Activated CD4-positive, alpha-beta memory T cell treated with anti-CD3 and anti-CD28 coated beads, Interleukin-2, amount 10 ng/mL, durations not matched to agents 7 days and 5 days (primary cell): ENCODE results near the gene PIK3R1. TPM values are rescaled to one million over a fixed set of nuclear protein-coding genes. Genes with fewer than 3 reads are reported as not detected.

Experiments used
- CTCF ChIA-PET: fragments of 350-600 bp; sonication (Branson Sonifier 250); formaldehyde crosslinking; loops from one replicate; lab custom pipeline; 2021; ENCODE audit warnings: antibody characterized with exemption, inconsistent platforms; lab: Charles Lee
- POLR2A ChIA-PET: fragments of 350-600 bp; sonication (Branson Sonifier 250); formaldehyde crosslinking; loops from one replicate; lab custom pipeline; 2021; ENCODE audit warnings: antibody characterized with exemption; lab: Charles Lee
- DNase-seq: peaks from one replicate; pipeline ENCODE4 v3.0.0-alpha.2; 2020
- H3K27ac Mint-ChIP-seq: one replicate; pipeline ENCODE4 v1.8.0; 2021; ENCODE audit warnings: mild to moderate bottlenecking, mixed read lengths
- H3K27me3 Mint-ChIP-seq: one replicate; pipeline ENCODE4 v1.8.0; 2021; ENCODE audit warnings: mixed read lengths
- H3K36me3 Mint-ChIP-seq: one replicate; pipeline ENCODE4 v1.8.0; 2021; ENCODE audit warnings: low read depth, mixed read lengths
- H3K4me1 Mint-ChIP-seq: one replicate; pipeline ENCODE4 v1.8.0; 2021; ENCODE audit warnings: mixed read lengths
- H3K4me3 Mint-ChIP-seq: one replicate; pipeline ENCODE4 v1.8.0; 2021; ENCODE audit warnings: mild to moderate bottlenecking, mixed read lengths
- H3K9me3 Mint-ChIP-seq: one replicate; pipeline ENCODE4 v1.8.0; 2021; ENCODE audit warnings: mixed read lengths
- total RNA-seq, 2 experiments: library from RNA; stranded (reverse); gene quantifications; one replicate each; pipeline ENCODE4 v1.2.3, GENCODE V29; 2021

PIK3R1 gene
- total RNA-seq, 2 experiments from 2014 or later = 83.1 to 86.4 TPM

DNA sequence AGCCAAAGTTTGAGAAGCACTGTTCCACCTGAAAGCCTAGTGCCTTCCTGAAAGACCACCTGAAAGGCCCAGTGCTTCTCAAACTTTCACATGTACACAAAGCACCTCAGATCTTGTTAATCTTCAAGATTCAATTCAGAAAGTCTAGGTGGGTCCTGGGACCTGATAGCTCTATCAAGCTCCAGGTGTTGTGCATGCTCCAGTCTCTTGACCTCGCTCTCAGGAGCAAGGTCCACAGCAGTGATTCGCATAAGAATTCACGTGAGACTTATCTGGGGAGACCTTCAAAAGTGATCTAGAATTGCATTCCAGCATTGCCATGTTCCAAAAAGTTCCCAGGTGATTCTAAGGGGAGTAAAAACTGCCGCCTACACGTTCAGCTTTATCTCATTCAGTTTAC lies 102.1 kb downstream of the PIK3R1 start:
- ChIA-PET POLR2A (no interaction called here), CTCF (interaction anchor here (1.2 kb wide), 1 partner anchor 45 kb away, joined by 3 read pairs; no protein-coding TSS in a partner anchor)
- Mint-ChIP-seq H3K36me3 (no peaks in the 10 kb centered on the region), H3K9me3 (no peaks in the 10 kb centered on the region), H3K27ac (no peak overlapping the region), H3K4me1 (peaks cover 13% of the 10 kb centered on the region), H3K27me3 (peaks cover 2% of the 10 kb centered on the region), H3K4me3 (no peak overlapping the region)
- no peak for DNase-seq

DNA sequence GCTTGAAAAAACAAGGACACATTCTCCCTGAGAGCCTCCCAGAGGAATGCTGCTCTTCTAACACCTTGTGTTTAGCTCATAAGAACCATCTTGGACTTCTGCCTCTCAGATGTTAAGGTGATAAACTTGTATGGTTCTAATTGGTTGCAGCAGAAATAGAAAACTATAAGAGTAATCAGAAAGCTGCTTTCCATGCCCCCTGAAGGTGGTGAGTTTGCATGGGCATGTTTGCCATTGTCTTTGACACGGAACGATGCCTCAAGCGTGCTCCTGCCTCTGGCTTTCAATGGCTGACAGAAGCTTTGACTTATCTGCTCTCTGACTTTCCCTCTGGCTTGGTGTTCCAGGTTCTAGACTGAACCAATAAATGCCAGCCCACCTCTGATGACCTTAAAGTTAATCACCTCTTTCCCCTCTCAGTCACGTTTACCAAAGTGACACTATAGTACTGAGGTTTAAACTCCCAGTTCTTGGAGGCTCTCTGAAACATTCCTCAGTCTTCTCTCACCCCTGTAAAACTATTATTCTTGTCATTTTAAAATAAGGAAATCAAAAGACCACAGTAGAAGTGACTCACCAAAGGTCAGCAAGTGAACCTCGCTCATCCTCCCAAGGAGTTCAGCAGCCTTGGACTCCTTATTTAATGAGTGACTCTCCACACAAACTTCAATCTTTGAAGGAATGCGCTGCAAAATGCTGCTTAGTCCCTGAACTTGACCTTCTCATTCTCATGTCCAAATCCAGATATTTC lies 103.6 kb downstream of the PIK3R1 start:
- Mint-ChIP-seq H3K4me1 (peaks cover 13% of the 10 kb centered on the region), H3K9me3 (no peaks in the 10 kb centered on the region), H3K36me3 (no peaks in the 10 kb centered on the region), H3K27ac (no peak overlapping the region), H3K4me3 (no peak overlapping the region), H3K27me3 (peaks cover 2% of the 10 kb centered on the region)
- POLR2A ChIA-PET = no interaction called here
- DNase-seq = no peak
- CTCF ChIA-PET = no interaction called here

DNA sequence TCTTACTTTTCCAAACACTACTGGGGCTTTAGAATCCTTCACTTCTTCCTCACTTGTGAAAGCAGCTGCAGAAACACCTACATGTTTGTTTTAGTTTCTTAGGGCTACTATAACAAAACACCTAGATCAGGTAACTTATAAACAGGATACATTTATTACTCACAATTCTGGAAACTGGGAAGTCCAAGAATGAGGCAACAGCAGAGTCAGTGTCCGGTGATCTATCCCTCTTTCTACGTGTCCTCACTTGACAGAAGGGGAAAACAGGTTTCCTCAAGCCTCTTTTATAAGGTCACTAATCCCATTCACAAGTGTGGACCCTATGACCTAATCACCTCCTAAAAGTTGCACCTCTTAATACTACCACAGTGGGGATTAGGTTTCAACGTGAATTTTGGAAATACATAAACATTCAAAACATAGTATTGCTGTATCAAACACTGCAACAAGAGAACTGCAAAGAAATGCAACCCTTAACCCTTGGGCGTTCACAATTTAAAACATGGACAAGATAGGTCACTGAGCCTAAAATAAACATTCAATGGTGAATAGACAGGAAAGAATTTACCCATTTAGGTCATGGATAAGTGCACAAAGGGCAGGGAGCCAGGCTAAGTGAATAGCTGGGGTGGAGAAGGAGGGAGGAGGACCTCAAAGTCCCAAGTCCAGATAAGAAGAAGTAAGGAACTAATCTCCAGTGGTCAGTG lies 104.3 kb downstream of the PIK3R1 start:
- no peak for DNase-seq
- no peaks in the 10 kb centered on the region for H3K9me3 Mint-ChIP-seq
- no peak overlapping the region for H3K27ac Mint-ChIP-seq
- H3K4me3 Mint-ChIP-seq = no peak overlapping the region
- ChIA-PET POLR2A (no interaction called here), CTCF (no interaction called here)
- H3K4me1 Mint-ChIP-seq = peaks cover 11% of the 10 kb centered on the region
- no peaks in the 10 kb centered on the region for H3K36me3 Mint-ChIP-seq
- H3K27me3 Mint-ChIP-seq = peaks cover 2% of the 10 kb centered on the region

DNA sequence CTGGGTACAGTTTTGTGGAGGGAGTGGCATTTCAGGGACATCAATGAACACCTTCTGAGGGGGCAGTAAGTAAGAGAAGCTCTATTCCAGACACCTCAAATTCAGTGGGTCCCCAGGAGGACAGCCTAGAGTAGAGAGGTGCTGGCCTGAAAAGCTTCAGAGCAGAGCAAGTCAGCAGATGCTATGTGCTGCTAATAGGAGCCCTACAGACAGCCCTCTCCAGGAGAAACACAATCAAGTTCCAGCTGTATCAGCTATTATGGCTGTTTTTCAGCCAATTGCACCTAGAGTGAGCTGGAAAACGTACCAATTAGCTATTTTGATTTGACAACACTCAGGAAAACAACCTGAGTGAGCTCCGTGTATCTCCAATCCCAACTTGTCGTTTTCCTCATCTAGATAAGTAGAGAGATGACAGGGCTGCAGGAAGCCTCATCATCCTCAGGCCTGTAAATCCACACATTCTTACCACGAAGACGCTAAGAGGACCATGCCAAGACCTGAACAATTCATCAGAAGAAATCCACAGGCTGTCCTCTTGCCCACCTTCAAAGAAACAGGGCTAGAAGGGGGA lies 104.9 kb downstream of the PIK3R1 start:
- POLR2A ChIA-PET = no interaction called here
- CTCF ChIA-PET = no interaction called here
- Mint-ChIP-seq H3K36me3 (no peaks in the 10 kb centered on the region), H3K9me3 (no peaks in the 10 kb centered on the region), H3K4me1 (peaks cover 7% of the 10 kb centered on the region), H3K27ac (no peak overlapping the region), H3K27me3 (peaks cover 2% of the 10 kb centered on the region), H3K4me3 (no peak overlapping the region)
- no peak for DNase-seq

DNA sequence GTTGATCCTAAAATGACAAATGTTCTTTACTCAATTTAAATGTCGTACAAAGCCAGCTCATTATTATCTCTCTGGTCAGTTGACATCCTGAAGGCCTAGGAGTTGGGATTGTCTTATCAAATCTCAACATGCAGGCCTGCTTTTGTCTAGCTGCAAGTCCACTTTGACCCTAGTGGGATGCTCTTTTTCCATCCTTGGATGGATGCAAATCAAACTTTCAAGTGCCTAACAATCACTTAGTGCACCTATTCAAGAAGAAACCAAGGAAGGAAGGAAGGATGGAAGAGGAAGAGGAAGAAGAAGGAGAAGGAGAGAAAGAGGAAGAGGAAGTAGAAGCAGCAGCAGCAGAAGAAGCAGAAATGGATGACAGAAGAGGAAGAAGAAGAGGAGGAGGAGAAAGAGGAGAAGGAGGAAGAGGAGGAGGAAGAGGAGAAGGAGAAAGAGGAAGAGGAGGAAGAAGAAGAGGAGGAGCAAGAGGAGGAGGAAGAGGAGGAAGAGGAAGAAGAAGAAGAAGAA lies 109.6 kb downstream of the PIK3R1 start:
- H3K27ac Mint-ChIP-seq = no peak overlapping the region
- POLR2A ChIA-PET = no interaction called here

DNA sequence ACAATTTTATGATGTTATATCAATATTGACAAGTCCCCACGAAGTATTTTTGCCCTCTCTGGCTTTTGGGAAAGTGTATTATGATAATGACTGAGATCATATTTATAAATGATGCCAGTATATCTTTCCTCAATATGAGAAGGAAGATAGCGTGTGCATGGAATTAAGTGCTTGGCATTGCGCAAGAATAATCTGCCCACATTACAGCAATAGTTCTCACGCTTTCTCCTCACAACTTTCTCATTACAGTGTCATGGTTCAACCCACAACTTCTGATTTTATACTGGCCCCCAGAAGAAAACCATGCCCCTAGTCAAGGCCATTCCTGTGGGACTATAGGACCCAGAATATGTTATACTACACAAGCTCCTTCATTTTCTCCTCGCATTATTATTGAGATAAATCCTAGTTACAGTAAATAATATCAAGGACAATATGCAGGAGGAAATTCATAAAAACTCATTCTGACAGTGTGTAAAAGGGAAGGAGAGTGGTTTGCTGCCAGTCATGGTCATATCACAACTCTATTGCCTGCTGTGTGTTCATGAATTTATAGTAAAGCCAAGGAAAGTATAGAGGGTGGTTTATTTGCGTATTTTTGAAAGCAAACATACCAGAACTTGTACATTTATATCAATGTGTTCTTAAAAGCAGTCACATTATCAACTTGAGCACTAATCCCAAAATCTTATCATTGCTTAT lies 114.1 kb downstream of the PIK3R1 start:
- ChIA-PET POLR2A (interaction anchor here (1.0 kb wide), 1 partner anchor 41 kb away, joined by 3 read pairs; no protein-coding TSS in a partner anchor), CTCF (no interaction called here)
- H3K9me3 Mint-ChIP-seq = no peaks in the 10 kb centered on the region
- no peak overlapping the region for H3K4me3 Mint-ChIP-seq
- H3K27me3 Mint-ChIP-seq = peaks cover 9% of the 10 kb centered on the region
- H3K27ac Mint-ChIP-seq = no peak overlapping the region
- peaks cover 10% of the 10 kb centered on the region for H3K4me1 Mint-ChIP-seq
- DNase-seq = no peak
- H3K36me3 Mint-ChIP-seq = no peaks in the 10 kb centered on the region

More for the DNA sequence above, 109.6 kb downstream of the PIK3R1 start:
- CTCF ChIA-PET = no interaction called here
- H3K36me3 Mint-ChIP-seq = no peaks in the 10 kb centered on the region
- peaks cover 9% of the 10 kb centered on the region for H3K27me3 Mint-ChIP-seq
- H3K4me1 Mint-ChIP-seq = no peaks in the 10 kb centered on the region
- no peaks in the 10 kb centered on the region for H3K9me3 Mint-ChIP-seq
- H3K4me3 Mint-ChIP-seq = no peak overlapping the region
- no peak for DNase-seq

DNA sequence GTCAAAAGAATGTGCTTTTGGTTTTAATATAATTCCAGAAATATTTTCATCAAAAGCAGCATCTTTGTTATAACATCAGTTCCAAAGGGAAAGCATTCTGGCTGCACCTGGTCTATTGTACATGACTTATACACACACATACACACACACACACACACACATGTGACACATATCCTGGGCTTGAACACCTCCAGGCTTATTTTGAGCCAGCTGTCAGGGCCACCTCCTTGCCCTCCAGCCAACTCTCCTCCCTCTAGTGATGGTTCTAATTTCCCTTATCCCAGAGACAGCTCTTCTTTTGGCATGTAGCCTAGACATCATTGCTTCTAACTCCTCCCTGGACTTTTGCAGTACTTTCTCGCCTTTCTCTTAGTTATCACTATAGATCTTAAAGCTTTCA lies 115.0 kb downstream of the PIK3R1 start:
- H3K36me3 Mint-ChIP-seq = no peaks in the 10 kb centered on the region
- H3K9me3 Mint-ChIP-seq = no peaks in the 10 kb centered on the region
- CTCF ChIA-PET = interaction anchor here (0.9 kb wide), 1 partner anchor 763 kb away, joined by 3 read pairs; the partner anchor contains the start of gene SLC30A5

DNA sequence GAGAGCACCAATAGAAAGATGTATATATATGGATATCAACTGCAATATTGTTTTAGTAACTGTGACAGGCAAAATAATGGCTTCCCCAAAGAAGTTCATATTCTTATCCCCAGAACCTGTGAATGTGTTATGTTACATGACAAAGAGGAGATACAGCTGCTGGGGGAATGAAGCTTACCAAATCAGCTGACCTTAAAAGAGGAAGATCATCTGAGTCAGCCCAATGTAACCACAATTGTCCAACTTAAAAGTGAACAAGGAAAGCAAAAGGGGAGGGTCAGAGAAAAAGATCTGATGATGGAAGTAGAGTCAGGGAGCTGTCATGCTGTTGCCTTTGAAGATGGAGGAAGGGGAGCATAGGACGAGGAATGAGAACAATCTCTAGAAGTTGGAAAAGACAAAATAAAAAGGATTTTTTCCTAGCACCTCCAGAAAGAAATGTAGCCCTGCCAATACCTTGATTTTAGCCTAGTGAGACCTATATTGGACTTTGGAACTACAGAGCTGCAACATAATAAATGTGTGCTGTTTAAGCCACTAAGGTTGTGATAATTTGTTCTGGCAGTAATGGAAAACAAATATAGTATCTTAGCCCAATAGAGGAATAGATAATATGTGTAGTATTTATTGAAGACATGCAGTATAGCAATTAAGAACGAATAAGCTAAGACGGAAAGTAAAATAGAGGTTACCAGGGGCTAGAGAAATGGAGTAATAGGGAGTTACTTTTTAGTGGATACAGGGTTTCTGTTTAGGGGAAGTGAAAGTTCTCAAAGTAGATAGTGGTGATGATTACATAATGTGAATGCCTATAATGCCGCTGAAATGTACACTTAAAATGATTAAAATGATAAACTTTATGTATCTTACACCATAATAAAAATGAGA lies 115.9 kb downstream of the PIK3R1 start:
- no peaks in the 10 kb centered on the region for H3K36me3 Mint-ChIP-seq
- H3K9me3 Mint-ChIP-seq = no peaks in the 10 kb centered on the region
- ChIA-PET POLR2A (no interaction called here), CTCF (interaction anchor here (0.5 to 0.9 kb wide), 2 partner anchors 762 to 1110 kb away, joined by 3 read pairs; partner anchors contain the start of gene SLC30A5)
- H3K27ac Mint-ChIP-seq = no peak overlapping the region
- peaks cover 10% of the 10 kb centered on the region for H3K4me1 Mint-ChIP-seq
- no peak overlapping the region for H3K4me3 Mint-ChIP-seq
- DNase-seq = no peak
- H3K27me3 Mint-ChIP-seq = peaks cover 6% of the 10 kb centered on the region

More for the DNA sequence above, 115.0 kb downstream of the PIK3R1 start:
- H3K27me3 Mint-ChIP-seq = peaks cover 9% of the 10 kb centered on the region
- DNase-seq = no peak
- POLR2A ChIA-PET = interaction anchor here (1.0 kb wide), 1 partner anchor 42 kb away, joined by 3 read pairs; no protein-coding TSS in a partner anchor
- H3K4me3 Mint-ChIP-seq = no peak overlapping the region
- H3K27ac Mint-ChIP-seq = no peak overlapping the region
- peaks cover 10% of the 10 kb centered on the region for H3K4me1 Mint-ChIP-seq

DNA sequence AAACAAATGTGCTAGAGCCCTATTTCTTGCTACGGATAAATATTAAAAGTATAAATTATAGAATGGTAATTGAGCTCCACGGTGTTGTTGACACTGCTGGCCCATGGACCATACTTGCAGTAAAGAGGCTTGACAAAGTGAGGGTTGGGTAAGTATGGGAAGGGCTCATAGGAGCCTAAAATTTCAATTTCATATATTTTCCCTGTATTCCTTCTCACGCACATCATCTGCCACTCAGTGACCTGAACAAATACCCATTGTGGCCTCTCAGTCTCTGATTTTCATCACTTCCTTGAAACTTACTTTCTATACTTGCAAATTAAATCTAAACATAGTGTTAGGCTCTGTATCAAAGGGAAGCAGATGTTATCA lies 116.5 kb downstream of the PIK3R1 start:
- H3K27ac Mint-ChIP-seq = no peak overlapping the region
- DNase-seq = no peak
- H3K36me3 Mint-ChIP-seq = no peaks in the 10 kb centered on the region
- CTCF ChIA-PET = no interaction called here
- peaks cover 10% of the 10 kb centered on the region for H3K4me1 Mint-ChIP-seq
- no peaks in the 10 kb centered on the region for H3K9me3 Mint-ChIP-seq
- peaks cover 4% of the 10 kb centered on the region for H3K27me3 Mint-ChIP-seq
- POLR2A ChIA-PET = no interaction called here
- H3K4me3 Mint-ChIP-seq = no peak overlapping the region

DNA sequence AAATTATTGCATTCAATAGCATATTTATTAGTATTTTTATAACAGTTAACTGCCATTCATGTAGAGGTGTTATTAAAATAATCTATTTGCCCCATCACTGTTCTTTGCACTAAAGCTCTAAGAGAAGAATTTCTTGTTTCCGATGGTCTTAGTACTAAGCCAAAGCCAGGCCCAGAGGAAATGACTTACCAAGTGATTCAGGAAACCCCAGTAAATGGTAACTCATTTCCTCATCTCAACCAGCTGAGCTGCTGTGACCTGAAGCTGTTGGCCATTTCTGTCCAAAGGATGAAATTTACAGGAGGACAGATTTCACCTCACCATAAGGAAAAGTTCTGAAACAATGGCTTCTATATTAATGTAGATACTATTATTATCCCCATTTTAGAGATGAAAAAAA lies 117.0 kb downstream of the PIK3R1 start:
- Mint-ChIP-seq H3K4me3 (no peak overlapping the region), H3K9me3 (no peaks in the 10 kb centered on the region), H3K36me3 (no peaks in the 10 kb centered on the region), H3K27me3 (peaks cover 3% of the 10 kb centered on the region), H3K27ac (no peak overlapping the region), H3K4me1 (peaks cover 10% of the 10 kb centered on the region)
- DNase-seq = no peak
- POLR2A ChIA-PET = no interaction called here
- CTCF ChIA-PET = no interaction called here

DNA sequence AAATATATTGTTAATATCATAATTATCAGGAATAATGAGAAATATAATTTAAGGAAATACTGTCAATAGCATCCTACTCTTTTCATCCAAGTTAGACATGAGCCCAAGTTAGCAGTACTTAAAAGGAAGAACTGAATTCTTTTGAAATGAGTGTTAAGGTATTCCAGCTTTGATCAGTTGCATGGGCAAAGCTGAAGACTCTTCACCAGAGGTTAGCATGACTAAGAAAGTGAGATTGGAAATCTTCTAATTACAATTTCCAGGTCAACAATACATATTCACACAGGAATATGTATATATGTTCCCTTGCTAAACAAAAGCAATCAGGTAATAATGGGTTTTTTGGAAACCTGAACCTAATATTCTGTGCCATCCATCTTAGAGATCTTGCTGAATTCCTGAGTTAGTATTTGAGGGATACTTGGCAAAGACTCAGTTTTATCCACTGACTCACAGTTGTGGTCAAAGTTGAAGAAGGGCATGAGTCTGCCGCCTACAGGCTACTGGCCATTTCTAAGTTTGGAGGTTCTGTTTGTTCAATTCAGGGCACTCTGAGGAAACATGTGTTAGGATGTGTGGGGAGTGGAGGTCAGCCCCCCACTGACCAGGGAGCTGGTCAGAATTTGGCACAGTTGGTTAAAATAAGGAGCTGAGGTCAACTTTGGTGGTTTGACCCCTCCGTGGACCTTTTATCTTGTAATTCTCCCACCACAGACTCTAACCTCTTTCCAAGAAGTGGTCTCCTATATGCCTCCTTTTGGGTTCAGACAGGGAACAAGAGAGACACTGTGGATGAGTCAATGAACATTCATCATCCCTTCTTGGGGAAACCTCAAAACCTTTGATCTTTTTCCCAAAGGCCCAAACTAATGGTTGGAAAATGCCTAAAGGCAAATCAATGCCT lies 118.3 kb downstream of the PIK3R1 start:
- H3K4me3 Mint-ChIP-seq = no peak overlapping the region
- DNase-seq = no peak
- no peaks in the 10 kb centered on the region for H3K9me3 Mint-ChIP-seq
- POLR2A ChIA-PET = no interaction called here
- no peaks in the 10 kb centered on the region for H3K27me3 Mint-ChIP-seq
- peaks cover 10% of the 10 kb centered on the region for H3K4me1 Mint-ChIP-seq
- H3K36me3 Mint-ChIP-seq = no peaks in the 10 kb centered on the region
- CTCF ChIA-PET = no interaction called here
- no peak overlapping the region for H3K27ac Mint-ChIP-seq
